DND-41 (cell line): Measurements from ENCODE around the gene MRPS27.

Experiments
- ATAC-seq: fragments of 200-7000 bp; cut with Tn5 transposase; 3 replicates; pipeline ENCODE4 v1.9.1; 2021; ENCODE audit warnings: low read depth; ENCODE audit not compliant: insufficient read depth
- DNase-seq: peaks from one replicate; pipeline ENCODE4 v3.0.0-alpha.2; 2020
- H2AFZ ChIP-seq: 2 replicates; pipeline ENCODE4 v1.6.0; 2012; ENCODE audit warnings: low read depth, low read length
- H3K27ac ChIP-seq: 2 replicates; pipeline ENCODE4 v1.5.1; 2012; ENCODE audit warnings: low read length, inconsistent platforms
- H3K27me3 ChIP-seq: fragments of 200-600 bp; sonication (generic); 2 replicates; pipeline ENCODE4 v1.6.0; 2012; ENCODE audit warnings: low read length, mild to moderate bottlenecking, inconsistent platforms; ENCODE audit not compliant: insufficient read depth, poor library complexity
- H3K36me3 ChIP-seq: 2 replicates; pipeline ENCODE4 v1.5.1; 2012; ENCODE audit warnings: low read length, inconsistent platforms; ENCODE audit not compliant: insufficient read depth
- H3K4me1 ChIP-seq: 2 replicates; pipeline ENCODE4 v1.5.1; 2012; ENCODE audit warnings: mild to moderate bottlenecking, low read length; ENCODE audit not compliant: insufficient read depth
- H3K4me2 ChIP-seq: 2 replicates; pipeline ENCODE4 v1.6.0; 2012; ENCODE audit warnings: mild to moderate bottlenecking, moderate library complexity, low read length, inconsistent platforms; ENCODE audit not compliant: insufficient read depth
- H3K4me3 ChIP-seq, 2 experiments: fragments of 200-600 bp in 1 of 2; shearing (Covaris generic) in 1 of 2; 2 replicates each; pipeline ENCODE4 v1.5.1; 2012 to 2016; ENCODE audit warnings: inconsistent platforms in 2 of 2, low read length in 2 of 2, mild to moderate bottlenecking in 2 of 2, low read depth in 1 of 2, moderate library complexity in 1 of 2
- H3K79me2 ChIP-seq: 2 replicates; pipeline ENCODE4 v1.6.0; 2012; ENCODE audit warnings: low read length, inconsistent platforms; ENCODE audit not compliant: insufficient read depth
- H3K9ac ChIP-seq: 2 replicates; pipeline ENCODE4 v1.6.0; 2012; ENCODE audit warnings: low read depth, mild to moderate bottlenecking, inconsistent platforms, low read length, moderate library complexity
- H3K9me3 ChIP-seq: 2 replicates; pipeline ENCODE4 v1.5.1; 2012; ENCODE audit warnings: low read length, moderate library complexity, mild to moderate bottlenecking, inconsistent platforms; ENCODE audit not compliant: insufficient read depth, severe bottlenecking
- H4K20me1 ChIP-seq: 2 replicates; pipeline ENCODE4 v1.6.0; 2012; ENCODE audit warnings: low read length; ENCODE audit not compliant: insufficient read depth
- CTCF ChIP-seq: IDR thresholded peaks from 2 replicates; pipeline ENCODE4 v1.5.1; 2012; ENCODE audit warnings: borderline replicate concordance, low read length, moderate library complexity, mild to moderate bottlenecking; ENCODE audit not compliant: poor library complexity, severe bottlenecking; ENCODE audit errors: extremely low read depth
- EZH2 ChIP-seq: IDR thresholded peaks from 3 replicates; pipeline ENCODE4 v1.6.1; 2012; ENCODE audit warnings: borderline replicate concordance, low read depth, mild to moderate bottlenecking, moderate library complexity, low read length, inconsistent platforms; ENCODE audit not compliant: severe bottlenecking

The MRPS27 gene

GRCh38 chr5:72242796-72243475 lies 77.1 kb downstream of the MRPS27 start:
- Histone ChIP-seq H3K9ac (no peak overlapping the region), H2AFZ (no peak overlapping the region), H4K20me1 (peaks cover 79% of the 10 kb centered on the region), H3K4me1 (no peaks in the 10 kb centered on the region), H3K4me2 (no peak overlapping the region), H3K9me3 (no peaks in the 10 kb centered on the region), H3K27ac (no peak overlapping the region), H3K27me3 (no peaks in the 10 kb centered on the region), H3K36me3 (peaks cover under 1% of the 10 kb centered on the region; the same call in 1 of the 2 replicates), H3K4me3 (no peak overlapping the region), H3K79me2 (peaks cover 9% of the 10 kb centered on the region; the same call in 1 of the 2 replicates)
- TF ChIP-seq EZH2 (no peak), CTCF (no peak)
- DNase-seq, result no peak
- no peak for ATAC-seq

- H2AFZ ChIP-seq, result no peak overlapping the region
- no peaks in the 10 kb centered on the region for H3K27me3 ChIP-seq
- H3K9me3 ChIP-seq, result no peaks in the 10 kb centered on the region
- no peaks in the 10 kb centered on the region for H3K4me1 ChIP-seq
- peaks cover 9% of the 10 kb centered on the region; the same call in 1 of the 2 replicates for H3K79me2 ChIP-seq
- ATAC-seq, result no peak
- DNase-seq, result no peak
- peaks cover 85% of the 10 kb centered on the region for H4K20me1 ChIP-seq
- TF ChIP-seq CTCF (no peak), EZH2 (no peak)
- no peak overlapping the region for H3K4me3 ChIP-seq
- peaks cover 15% of the 10 kb centered on the region; the same call in 1 of the 2 replicates for H3K36me3 ChIP-seq
- H3K9ac ChIP-seq, result no peak overlapping the region
- H3K27ac ChIP-seq, result no peak overlapping the region
- no peak overlapping the region for H3K4me2 ChIP-seq
These were observed 78.6 kb downstream of the MRPS27 start for GRCh38 chr5:72241346-72242003.

GRCh38 chr5:72238712-72239445 lies 81.2 kb downstream of the MRPS27 start:
- ATAC-seq (no peak), DNase-seq (no peak)
- no peak overlapping the region for H3K4me3 ChIP-seq
- TF ChIP-seq EZH2 (no peak), CTCF (no peak)
- no peak overlapping the region for H3K27ac ChIP-seq
- peaks cover 76% of the 10 kb centered on the region; the same call in 1 of the 2 replicates for H4K20me1 ChIP-seq
- peaks cover 5% of the 10 kb centered on the region; the same call in 1 of the 2 replicates for H3K79me2 ChIP-seq
- no peaks in the 10 kb centered on the region for H3K27me3 ChIP-seq
- no peaks in the 10 kb centered on the region for H3K9me3 ChIP-seq
- H2AFZ ChIP-seq, result no peak overlapping the region
- H3K36me3 ChIP-seq, result peaks cover 27% of the 10 kb centered on the region
- H3K9ac ChIP-seq, result no peak overlapping the region
- H3K4me2 ChIP-seq, result no peak overlapping the region
- H3K4me1 ChIP-seq, result peaks cover 17% of the 10 kb centered on the region
